H1 (cell line): Measurements from ENCODE around the gene USP3. TPM values are rescaled to one million over a fixed set of nuclear protein-coding genes. Genes with fewer than 3 reads are reported as not detected.

Experiments
- CBX8 ChIP-seq: fragments of 300-800, 300-1000 bp; sonication (generic); IDR thresholded peaks from 2 replicates; pipeline ENCODE4 v1.7.1; 2016; ENCODE audit warnings: low read depth, low read length, borderline replicate concordance
- CEBPB ChIP-seq: IDR thresholded peaks from 2 replicates; pipeline ENCODE4 v1.6.1; 2012; ENCODE audit warnings: low read depth, low read length
- EP300 ChIP-seq, 2 experiments: IDR thresholded peaks; 1 replicate in 1 of 2; 2 replicates in 1 of 2; pipeline ENCODE4 v1.6.1; 2011 to 2012; ENCODE audit warnings: low read depth in 2 of 2, low read length in 2 of 2, mild to moderate bottlenecking in 2 of 2, borderline replicate concordance in 1 of 2, inconsistent platforms in 1 of 2, moderate library complexity in 1 of 2
- EZH2 ChIP-seq: fragments of 200-600 bp; sonication (generic); IDR thresholded peaks from 2 replicates; pipeline ENCODE4 v1.7.1; 2012; ENCODE audit warnings: low read depth, mild to moderate bottlenecking, moderate library complexity, low read length, inconsistent platforms; ENCODE audit not compliant: severe bottlenecking
- JUN ChIP-seq: IDR thresholded peaks from 2 replicates; pipeline ENCODE4 v1.6.1; 2011; ENCODE audit warnings: low read depth, mild to moderate bottlenecking, improper control_type of control experiment, low read length
- PHF8 ChIP-seq: fragments of 200-600 bp; sonication (generic); conservative IDR thresholded peaks from 2 replicates; pipeline ENCODE4 v1.7.1; 2012; ENCODE audit warnings: low read depth, mild to moderate bottlenecking, inconsistent platforms, low read length, moderate library complexity
- SP2 ChIP-seq: IDR thresholded peaks from 2 replicates; pipeline ENCODE4 v1.6.1; 2012; ENCODE audit warnings: mild to moderate bottlenecking, low read length, inconsistent platforms
- polyA plus RNA-seq, 7 experiments: library from polyadenylated mRNA; depleted of rRNA in 3 of 7; stranded (reverse) in 5 of 7; unstranded in 2 of 7; fragments of >200 nt in 5 of 7; fragments of 200-250 nt in 2 of 7; gene quantifications; 1 replicate in 5 of 7; 2 replicates in 1 of 7; 4 replicates in 1 of 7; pipeline versions ENCODE4 v1.2.1 to v1.2.3, GENCODE V29; 2011 to 2013; ENCODE audit warnings: missing spikeins in 2 of 7, mixed read lengths in 2 of 7
- total RNA-seq: library from RNA; stranded (reverse); fragmentation: NEBNext Ultra II Directional; extraction: Animal tissue kit (Norgen Biotek cat#: 25700); gene quantifications from 2 replicates; pipeline ENCODE4 v1.2.1, GENCODE V29; 2021

USP3 gene
- total and polyA plus RNA-seq, 2 of the 8 experiments (the other 6 are each of a cell fraction or from before 2014, with no cell fraction given), result 15.5 to 16.2 TPM

DNA sequence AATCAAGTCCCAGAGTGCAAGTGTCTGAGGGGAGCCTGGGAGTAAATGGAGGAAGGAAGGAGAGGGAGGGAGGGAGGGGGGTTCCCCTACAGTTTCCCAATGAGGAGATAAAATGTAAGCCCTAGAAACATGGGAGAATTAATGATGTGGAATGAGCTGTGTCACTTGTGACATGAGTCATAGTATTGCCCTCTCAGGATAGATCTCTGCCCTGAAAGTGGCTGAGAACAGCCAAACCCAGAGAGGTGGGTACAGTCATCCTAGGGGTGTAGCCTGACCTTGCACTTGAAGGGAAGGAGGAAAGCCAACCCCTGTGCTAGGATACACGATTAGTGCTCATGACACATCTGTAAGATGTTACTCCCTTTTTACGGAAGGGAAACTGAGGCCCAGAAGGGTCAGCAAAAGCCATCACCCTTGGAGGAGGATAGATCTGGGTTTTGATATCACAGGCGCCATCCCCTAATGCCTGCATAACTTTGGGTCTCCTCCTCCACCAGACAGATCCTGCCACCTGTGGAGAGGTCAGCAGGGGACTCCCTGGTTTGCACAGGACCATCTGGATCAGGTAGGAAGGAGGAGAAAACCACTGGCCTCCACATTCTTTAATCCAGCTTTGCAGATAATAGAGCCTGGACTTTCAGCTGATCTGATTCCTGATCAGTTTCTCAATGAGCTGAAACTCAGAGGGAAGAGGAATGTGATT, 23.1 kb upstream of the USP3 start (continued):
- no peak for TF ChIP-seq JUN
- TF ChIP-seq EZH2, result no peak
- TF ChIP-seq EP300 (IDR thresholded peaks at IDR 0.05; ENCODE audit: borderline replicate concordance in 1 of 2, low read depth in 2 of 2, low read length in 2 of 2), result no peak
- TF ChIP-seq SP2, result no peak
- TF ChIP-seq PHF8, result no peak
- TF ChIP-seq CEBPB, result no peak
- TF ChIP-seq CBX8, result no peak
